Measurements from ENCODE around the gene FAM50B.

DNA sequence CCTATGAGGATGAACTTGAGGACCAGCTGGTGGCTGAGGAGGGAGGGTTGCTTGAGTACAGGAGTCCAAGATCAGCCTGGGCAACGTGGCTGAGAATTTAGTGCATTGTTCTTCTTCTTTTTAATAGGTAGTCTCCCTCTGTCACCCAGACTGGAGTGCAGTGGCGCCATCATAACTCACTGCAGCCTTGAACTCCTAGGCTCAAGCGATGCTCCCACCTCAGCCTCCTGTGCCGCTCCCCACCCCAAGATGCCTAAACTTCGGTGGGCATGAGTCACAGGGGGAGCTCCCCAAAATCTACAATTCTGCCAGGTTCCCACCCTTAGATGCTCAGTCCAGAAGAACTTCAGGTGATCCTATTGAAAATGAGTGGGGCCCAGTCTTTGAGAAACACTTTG is 21.4 kb downstream of the FAM50B start:
- TF ChIP-seq, protein P1, sequence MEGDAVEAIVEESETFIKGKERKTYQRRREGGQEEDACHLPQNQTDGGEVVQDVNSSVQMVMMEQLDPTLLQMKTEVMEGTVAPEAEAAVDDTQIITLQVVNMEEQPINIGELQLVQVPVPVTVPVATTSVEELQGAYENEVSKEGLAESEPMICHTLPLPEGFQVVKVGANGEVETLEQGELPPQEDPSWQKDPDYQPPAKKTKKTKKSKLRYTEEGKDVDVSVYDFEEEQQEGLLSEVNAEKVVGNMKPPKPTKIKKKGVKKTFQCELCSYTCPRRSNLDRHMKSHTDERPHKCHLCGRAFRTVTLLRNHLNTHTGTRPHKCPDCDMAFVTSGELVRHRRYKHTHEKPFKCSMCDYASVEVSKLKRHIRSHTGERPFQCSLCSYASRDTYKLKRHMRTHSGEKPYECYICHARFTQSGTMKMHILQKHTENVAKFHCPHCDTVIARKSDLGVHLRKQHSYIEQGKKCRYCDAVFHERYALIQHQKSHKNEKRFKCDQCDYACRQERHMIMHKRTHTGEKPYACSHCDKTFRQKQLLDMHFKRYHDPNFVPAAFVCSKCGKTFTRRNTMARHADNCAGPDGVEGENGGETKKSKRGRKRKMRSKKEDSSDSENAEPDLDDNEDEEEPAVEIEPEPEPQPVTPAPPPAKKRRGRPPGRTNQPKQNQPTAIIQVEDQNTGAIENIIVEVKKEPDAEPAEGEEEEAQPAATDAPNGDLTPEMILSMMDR (IDR thresholded peaks at IDR 0.05; ENCODE audit: poor library complexity) = no peak
- TF ChIP-seq EZH2phosphoT487 (IDR thresholded peaks at IDR 0.05; ENCODE audit: low read depth, severe bottlenecking, unreplicated experiment) (no peak), EZH2 (IDR thresholded peaks at IDR 0.05; ENCODE audit: borderline replicate concordance) (no peak)
